Uterus (tissue), 2 donors: Measurements from ENCODE around the gene IRF2BPL.

Source experiments
- POLR2A ChIP-seq, 2 donors: fragments of 450-650 bp; IDR thresholded peaks; one replicate each; pipeline ENCODE4 v1.6.1; 2016; ENCODE audit warnings: antibody characterized with exemption in 2 of 2, mild to moderate bottlenecking in 1 of 2, moderate library complexity in 1 of 2
- TF ChIP-seq, protein P1 (sequence below), 4 experiments: fragments of 200-600 bp in 2 of 4; fragments of 450-650 bp in 2 of 4; sonication (generic) in 2 of 4; IDR thresholded peaks; one replicate each; pipeline ENCODE4 v1.5.1; 2016 to 2019; ENCODE audit warnings: antibody characterized with exemption in 4 of 4, mild to moderate bottlenecking in 2 of 4, moderate library complexity in 1 of 4

GRCh38 chr14:77002889-77003288 lies 25.6 kb downstream of the IRF2BPL start:
- TF ChIP-seq, protein P1, sequence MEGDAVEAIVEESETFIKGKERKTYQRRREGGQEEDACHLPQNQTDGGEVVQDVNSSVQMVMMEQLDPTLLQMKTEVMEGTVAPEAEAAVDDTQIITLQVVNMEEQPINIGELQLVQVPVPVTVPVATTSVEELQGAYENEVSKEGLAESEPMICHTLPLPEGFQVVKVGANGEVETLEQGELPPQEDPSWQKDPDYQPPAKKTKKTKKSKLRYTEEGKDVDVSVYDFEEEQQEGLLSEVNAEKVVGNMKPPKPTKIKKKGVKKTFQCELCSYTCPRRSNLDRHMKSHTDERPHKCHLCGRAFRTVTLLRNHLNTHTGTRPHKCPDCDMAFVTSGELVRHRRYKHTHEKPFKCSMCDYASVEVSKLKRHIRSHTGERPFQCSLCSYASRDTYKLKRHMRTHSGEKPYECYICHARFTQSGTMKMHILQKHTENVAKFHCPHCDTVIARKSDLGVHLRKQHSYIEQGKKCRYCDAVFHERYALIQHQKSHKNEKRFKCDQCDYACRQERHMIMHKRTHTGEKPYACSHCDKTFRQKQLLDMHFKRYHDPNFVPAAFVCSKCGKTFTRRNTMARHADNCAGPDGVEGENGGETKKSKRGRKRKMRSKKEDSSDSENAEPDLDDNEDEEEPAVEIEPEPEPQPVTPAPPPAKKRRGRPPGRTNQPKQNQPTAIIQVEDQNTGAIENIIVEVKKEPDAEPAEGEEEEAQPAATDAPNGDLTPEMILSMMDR (IDR thresholded peaks at IDR 0.05), result no peak
- no peak for TF ChIP-seq POLR2A (IDR thresholded peaks at IDR 0.05)
